GM23338 (cell line): ENCODE results near the gene TRPM3. TPM values are rescaled to one million over a fixed set of nuclear protein-coding genes. Genes with fewer than 3 reads are reported as not detected.

Experiments
- ATAC-seq: fragments of 200-7000 bp; cut with Tn5 transposase; 3 replicates; pipeline ENCODE4 v1.9.1; 2020
- DNase-seq: peaks from one replicate; pipeline ENCODE4 v3.0.0-alpha.2; 2015; ENCODE audit warnings: low spot score
- H2AFZ ChIP-seq: fragments of 200-600 bp; sonication (generic); 2 replicates; pipeline ENCODE4 v1.8.0; 2016; ENCODE audit warnings: antibody characterized with exemption, mild to moderate bottlenecking, moderate library complexity
- H3F3A ChIP-seq: fragments of 200-600 bp; sonication (generic); replicated peaks from 2 replicates; pipeline ENCODE4 v1.8.0; 2017; ENCODE audit warnings: antibody characterized with exemption, mixed run types, low read depth
- H3K27ac ChIP-seq: fragments of 200-600 bp; sonication (generic); 2 replicates; pipeline ENCODE4 v1.6.1; 2016; ENCODE audit warnings: low read depth
- H3K27me3 ChIP-seq: fragments of 200-600 bp; sonication (generic); 2 replicates; pipeline ENCODE4 v1.8.0; 2016; ENCODE audit warnings: mild to moderate bottlenecking, mixed run types, moderate library complexity; ENCODE audit not compliant: insufficient read depth
- H3K36me3 ChIP-seq: fragments of 200-600 bp; sonication (generic); 2 replicates; pipeline ENCODE4 v1.8.0; 2016; ENCODE audit warnings: mild to moderate bottlenecking; ENCODE audit not compliant: insufficient read depth
- H3K4me1 ChIP-seq: fragments of 200-600 bp; sonication (generic); 2 replicates; pipeline ENCODE4 v1.8.0; 2016; ENCODE audit warnings: mild to moderate bottlenecking, moderate library complexity; ENCODE audit not compliant: insufficient read depth
- H3K4me2 ChIP-seq: fragments of 200-600 bp; sonication (generic); 2 replicates; pipeline ENCODE4 v1.7.1; 2017; ENCODE audit warnings: mixed run types
- H3K4me3 ChIP-seq: fragments of 200-600 bp; sonication (generic); 2 replicates; pipeline ENCODE4 v1.6.1; 2016; ENCODE audit warnings: mixed run types
- H3K79me2 ChIP-seq: fragments of 200-600 bp; sonication (generic); replicated peaks from 2 replicates; pipeline ENCODE4 v1.8.0; 2017; ENCODE audit warnings: mild to moderate bottlenecking; ENCODE audit not compliant: insufficient read depth
- H3K9me2 ChIP-seq: fragments of 200-600 bp; sonication (generic); 2 replicates; pipeline ENCODE4 v1.8.0; 2017; ENCODE audit not compliant: insufficient read depth
- H4K20me1 ChIP-seq: fragments of 200-600 bp; sonication (generic); replicated peaks from 2 replicates; pipeline ENCODE4 v1.8.0; 2017; ENCODE audit warnings: mild to moderate bottlenecking; ENCODE audit not compliant: insufficient read depth
- H3K27ac Mint-ChIP-seq: 2 replicates; pipeline ENCODE4 v1.8.0; 2020; ENCODE audit warnings: inconsistent platforms, mild to moderate bottlenecking, moderate library complexity, mixed read lengths
- H3K27me3 Mint-ChIP-seq: 3 replicates; pipeline ENCODE4 v1.8.0; 2022; ENCODE audit warnings: low read depth, mild to moderate bottlenecking, moderate library complexity, mixed read lengths, inconsistent platforms; ENCODE audit not compliant: insufficient read depth, poor library complexity
- H3K36me3 Mint-ChIP-seq: 3 replicates; pipeline ENCODE4 v1.8.0; 2021; ENCODE audit warnings: low read depth, mild to moderate bottlenecking, inconsistent platforms, moderate library complexity, mixed read lengths
- H3K4me1 Mint-ChIP-seq: 3 replicates; pipeline ENCODE4 v1.8.0; 2020; ENCODE audit warnings: mild to moderate bottlenecking, inconsistent platforms, mixed read lengths
- H3K4me3 Mint-ChIP-seq: 3 replicates; pipeline ENCODE4 v1.8.0; 2021; ENCODE audit warnings: moderate library complexity, mild to moderate bottlenecking, inconsistent platforms, mixed read lengths
- H3K9me3 Mint-ChIP-seq: 3 replicates; pipeline ENCODE4 v1.8.0; 2020; ENCODE audit warnings: moderate library complexity, mild to moderate bottlenecking, inconsistent platforms, mixed read lengths
- CREB1 ChIP-seq: fragments of 250-450 bp; sonication (Bioruptor Pico); IDR thresholded peaks from 2 replicates; pipeline ENCODE4 v1.5.0; 2020; ENCODE audit warnings: low read depth, mild to moderate bottlenecking, moderate library complexity
- ETS1 ChIP-seq: IDR thresholded peaks from 2 replicates; pipeline ENCODE4 v1.6.1; 2016; ENCODE audit warnings: antibody characterized with exemption
- EZH2phosphoT487 ChIP-seq: fragments of 200-600 bp; sonication (generic); IDR thresholded peaks from one replicate; pipeline ENCODE4 v1.8.1; 2018; ENCODE audit warnings: antibody characterized with exemption; ENCODE audit not compliant: unreplicated experiment
- NANOG ChIP-seq: IDR thresholded peaks from 2 replicates; pipeline ENCODE4 v1.6.1; 2016; ENCODE audit warnings: antibody characterized with exemption, borderline replicate concordance
- POLR2AphosphoS5 ChIP-seq: IDR thresholded peaks from 2 replicates; pipeline ENCODE4 v1.6.1; 2016; ENCODE audit warnings: antibody characterized with exemption, low read depth
- REST ChIP-seq: IDR thresholded peaks from one replicate; pipeline ENCODE4 v1.6.1; 2018; ENCODE audit warnings: antibody characterized with exemption; ENCODE audit not compliant: unreplicated experiment
- ZNF331 ChIP-seq: fragments of 250-450 bp; sonication (Bioruptor Pico); IDR thresholded peaks from 2 replicates; pipeline ENCODE4 v1.5.0; 2020; ENCODE audit warnings: low read depth, mild to moderate bottlenecking, moderate library complexity
- ZNF462 ChIP-seq: fragments of 250-450 bp; sonication (Bioruptor Pico); IDR thresholded peaks from 2 replicates; pipeline ENCODE4 v1.5.0; 2020; ENCODE audit warnings: mild to moderate bottlenecking, moderate library complexity
- polyA plus RNA-seq: library from polyadenylated mRNA; unstranded; fragments of >200 nt; fragmentation: Nextera tagmentation; extraction: Ambion mirVana; gene quantifications from 2 replicates; pipeline ENCODE4 v1.2.1, GENCODE V29; 2016
- total RNA-seq: library from RNA; depleted of rRNA; stranded (reverse); fragments of >200 nt; shearing (Covaris generic); gene quantifications from 2 replicates; pipeline ENCODE4 v1.2.3, GENCODE V29; 2014

The TRPM3 gene
- total and polyA plus RNA-seq, 2 experiments from 2014 or later = 2.8 to 8.2 TPM

GRCh38 chr9:70696694-70697335 lies 424.6 kb downstream of the TRPM3 start (continued):
- no peak for TF ChIP-seq ZNF462 (CRISPR knock-in tag)

GRCh38 chr9:70694758-70695157 lies 426.7 kb downstream of the TRPM3 start:
- Histone ChIP-seq H3F3A (no peaks in the 10 kb centered on the region), H3K4me2 (no peak overlapping the region), H3K27me3 (no peaks in the 10 kb centered on the region), H2AFZ (no peak overlapping the region), H3K79me2 (no peaks in the 10 kb centered on the region), H3K36me3 (no peaks in the 10 kb centered on the region), H4K20me1 (no peaks in the 10 kb centered on the region), H3K9me2 (no peaks in the 10 kb centered on the region; the same call in 1 of the 2 replicates), H3K4me3 (no peak overlapping the region), H3K27ac (no peak overlapping the region), H3K4me1 (peaks cover 4% of the 10 kb centered on the region; the same call in 1 of the 2 replicates)
- H3K36me3 Mint-ChIP-seq = no peaks in the 10 kb centered on the region
- H3K4me1 Mint-ChIP-seq = peaks cover 12% of the 10 kb centered on the region
- no peaks in the 10 kb centered on the region for H3K9me3 Mint-ChIP-seq
- no peak overlapping the region for H3K4me3 Mint-ChIP-seq
- DNase-seq = no peak
- H3K27ac Mint-ChIP-seq = no peak overlapping the region
- H3K27me3 Mint-ChIP-seq = peaks cover 3% of the 10 kb centered on the region
- no peak for ATAC-seq
- no peak for TF ChIP-seq REST
- TF ChIP-seq CREB1 (CRISPR knock-in tag) = no peak
- no peak for TF ChIP-seq ZNF331 (CRISPR knock-in tag)
- TF ChIP-seq POLR2AphosphoS5 = no peak
- no peak for TF ChIP-seq NANOG
- TF ChIP-seq EZH2phosphoT487 = no peak
- TF ChIP-seq ETS1 = no peak
